GM10248 (cell line): ENCODE data around the gene AUP1.

Source experiments
- CTCF ChIA-PET: fragments of 300-600 bp; sonication (Branson Sonifier 250); formaldehyde crosslinking; extraction: SDS; loops from one replicate; lab custom pipeline; 2021; ENCODE audit warnings: antibody characterized with exemption; lab: Yijun Ruan, JAX
- POLR2A ChIA-PET: fragments of 350-650 bp; sonication (Branson Sonifier 250); formaldehyde crosslinking; extraction: SDS; loops from one replicate; lab custom pipeline; 2020; ENCODE audit warnings: antibody characterized with exemption; lab: Yijun Ruan, JAX
- DNase-seq: peaks from one replicate; pipeline ENCODE4 v3.0.0; 2012; ENCODE audit errors: extremely low spot score
- CTCF ChIP-seq: IDR thresholded peaks from 2 replicates; pipeline ENCODE4 v1.5.1; 2012; ENCODE audit warnings: mild to moderate bottlenecking, low read depth; ENCODE audit errors: extremely low read depth, missing control alignments, control extremely low read depth

AUP1 gene, protein sequence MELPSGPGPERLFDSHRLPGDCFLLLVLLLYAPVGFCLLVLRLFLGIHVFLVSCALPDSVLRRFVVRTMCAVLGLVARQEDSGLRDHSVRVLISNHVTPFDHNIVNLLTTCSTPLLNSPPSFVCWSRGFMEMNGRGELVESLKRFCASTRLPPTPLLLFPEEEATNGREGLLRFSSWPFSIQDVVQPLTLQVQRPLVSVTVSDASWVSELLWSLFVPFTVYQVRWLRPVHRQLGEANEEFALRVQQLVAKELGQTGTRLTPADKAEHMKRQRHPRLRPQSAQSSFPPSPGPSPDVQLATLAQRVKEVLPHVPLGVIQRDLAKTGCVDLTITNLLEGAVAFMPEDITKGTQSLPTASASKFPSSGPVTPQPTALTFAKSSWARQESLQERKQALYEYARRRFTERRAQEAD

DNA sequence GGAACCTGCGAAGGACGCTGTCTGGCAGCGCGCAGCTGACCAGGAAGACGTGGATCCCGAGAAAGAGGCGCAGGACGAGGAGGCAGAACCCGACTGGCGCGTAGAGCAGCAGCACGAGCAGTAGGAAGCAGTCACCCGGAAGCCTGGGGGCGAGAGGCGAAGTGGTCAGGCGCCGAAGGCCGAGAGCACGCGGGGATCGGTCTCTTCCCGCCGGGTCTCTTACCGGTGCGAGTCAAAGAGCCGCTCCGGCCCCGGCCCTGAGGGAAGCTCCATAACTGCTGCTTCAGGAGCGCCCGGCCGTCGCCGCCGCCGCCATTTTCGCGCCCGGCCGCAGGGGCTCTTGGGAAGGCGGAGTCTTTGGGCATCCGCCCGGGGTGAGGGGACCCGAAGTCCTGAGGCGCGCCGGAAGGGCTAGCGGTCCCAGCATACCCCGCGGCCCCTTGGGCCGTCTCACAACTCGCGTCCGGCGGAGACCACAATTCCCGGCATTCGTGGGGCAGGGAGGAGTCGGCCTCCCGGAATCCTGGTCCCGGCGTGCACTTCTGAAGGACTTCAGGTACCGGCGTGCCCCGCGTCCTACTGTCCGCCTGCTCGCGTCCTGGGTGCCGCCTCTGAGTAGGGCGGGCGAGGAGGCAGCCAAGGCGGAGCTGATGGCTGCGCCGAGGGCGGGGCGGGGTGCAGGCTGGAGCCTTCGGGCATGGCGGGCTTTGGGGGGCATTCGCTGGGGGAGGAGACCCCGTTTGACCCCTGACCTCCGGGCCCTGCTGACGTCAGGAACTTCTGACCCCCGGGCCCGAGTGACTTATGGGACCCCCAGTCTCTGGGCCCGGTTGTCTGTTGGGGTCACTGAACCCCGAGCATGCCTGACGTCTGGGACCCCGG lies at the start of gene AUP1, which contains the start of gene HTRA2:
TSS of gene AUP1 (minus strand) at position 350 of the 882 bp plus-strand sequence. CDS start at position 273, 77 bp downstream.
TSS of gene HTRA2 (plus strand) at position 577 of the 882 bp plus-strand sequence. CDS start at position 651, 74 bp downstream.
- peak; percentile 98 for DNase-seq
- TF ChIP-seq CTCF: no peak
- ChIA-PET POLR2A (interaction anchor here (0.6 to 2.3 kb wide), 6 partner anchors 10 to 417 kb away, joined by 3 to 12 read pairs (median 5); partner anchors contain the start of genes PCGF1 and WBP1), CTCF (interaction anchor here (1.0 to 9.3 kb wide), 12 partner anchors 9 to 71 kb away, joined by 3 to 76 read pairs (median 8); partner anchors contain the start of genes CCDC142, PCGF1, TTC31 and WBP1)

DNA sequence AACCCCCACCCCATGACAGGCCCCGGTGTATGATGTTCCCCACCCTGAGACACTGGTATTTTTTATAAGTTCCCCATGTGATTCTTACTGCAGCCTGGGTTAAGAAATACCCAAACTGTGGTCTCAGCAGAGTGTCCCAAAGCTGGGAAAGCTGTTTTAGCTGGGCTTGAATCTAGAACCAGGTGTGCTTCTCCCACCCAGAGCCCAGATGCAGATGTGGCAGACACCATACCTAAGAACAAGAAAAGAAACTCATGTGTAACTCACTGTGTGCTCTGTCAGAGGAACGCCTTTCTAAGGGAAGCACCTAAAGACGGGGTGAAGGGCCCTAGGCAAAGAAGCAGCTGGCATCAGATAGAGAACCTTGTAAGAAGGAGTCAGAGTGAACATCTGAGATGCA lies 48.9 kb upstream of the AUP1 start:
- DNase-seq: no peak
- CTCF ChIA-PET: interaction anchor here (0.9 to 11.2 kb wide), 6 partner anchors 9 to 158 kb away, joined by 3 to 188 read pairs (median 4); partner anchors contain the start of genes C2orf81, CCDC142, TTC31 and WDR54
- no peak for TF ChIP-seq CTCF
- POLR2A ChIA-PET: no interaction called here

DNA sequence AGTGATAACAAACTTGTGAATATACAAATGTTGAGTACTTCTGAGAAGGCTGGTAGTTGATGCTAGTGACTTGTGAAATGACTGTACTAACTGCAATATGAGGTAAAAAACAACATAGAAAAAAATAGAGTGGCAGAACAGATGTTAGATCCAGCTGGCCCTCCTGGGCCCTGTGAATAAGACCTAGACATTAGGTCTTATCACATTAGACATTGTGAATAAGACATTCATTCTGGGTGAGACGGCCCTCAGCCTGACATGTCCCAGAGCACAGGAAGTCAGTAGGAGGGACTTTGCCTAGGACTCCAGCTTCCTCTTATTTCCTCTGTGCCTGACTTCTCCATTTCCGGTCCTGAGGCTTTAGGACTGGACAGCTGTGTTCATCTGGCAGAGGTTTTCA lies 47.9 kb upstream of the AUP1 start:
- ChIA-PET POLR2A (interaction anchor here (0.6 kb wide), 1 partner anchor 12 kb away, joined by 3 read pairs; no protein-coding TSS in a partner anchor), CTCF (interaction anchor here (1.1 to 11.2 kb wide), 9 partner anchors 10 to 157 kb away, joined by 3 to 188 read pairs (median 4); partner anchors contain the start of genes C2orf81, CCDC142, TTC31 and WDR54)
- DNase-seq: no peak
- no peak for TF ChIP-seq CTCF

DNA sequence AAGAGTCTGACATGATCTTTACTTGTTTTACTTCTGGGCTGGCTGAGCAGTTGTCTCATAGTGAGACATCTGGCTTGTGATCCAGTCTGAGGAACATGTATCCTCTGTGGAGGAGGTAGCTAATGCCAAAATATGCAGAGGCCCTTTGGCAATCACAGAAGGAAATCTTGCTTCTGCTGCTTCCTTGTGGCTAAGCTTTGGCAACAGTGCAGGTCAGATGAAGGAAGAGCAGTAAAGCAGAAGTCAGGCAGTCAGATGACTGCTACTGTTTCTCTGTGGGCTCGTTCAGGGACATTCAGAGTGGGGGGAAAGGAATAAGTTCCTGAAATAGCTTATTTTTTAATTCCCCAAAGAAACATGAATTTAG lies 47.3 kb upstream of the AUP1 start:
- CTCF ChIA-PET: interaction anchor here (1.2 to 11.2 kb wide), 7 partner anchors 9 to 95 kb away, joined by 3 to 188 read pairs (median 4); partner anchors contain the start of genes CCDC142 and TTC31
- DNase-seq: no peak
- POLR2A ChIA-PET: no interaction called here
- TF ChIP-seq CTCF: no peak

DNA sequence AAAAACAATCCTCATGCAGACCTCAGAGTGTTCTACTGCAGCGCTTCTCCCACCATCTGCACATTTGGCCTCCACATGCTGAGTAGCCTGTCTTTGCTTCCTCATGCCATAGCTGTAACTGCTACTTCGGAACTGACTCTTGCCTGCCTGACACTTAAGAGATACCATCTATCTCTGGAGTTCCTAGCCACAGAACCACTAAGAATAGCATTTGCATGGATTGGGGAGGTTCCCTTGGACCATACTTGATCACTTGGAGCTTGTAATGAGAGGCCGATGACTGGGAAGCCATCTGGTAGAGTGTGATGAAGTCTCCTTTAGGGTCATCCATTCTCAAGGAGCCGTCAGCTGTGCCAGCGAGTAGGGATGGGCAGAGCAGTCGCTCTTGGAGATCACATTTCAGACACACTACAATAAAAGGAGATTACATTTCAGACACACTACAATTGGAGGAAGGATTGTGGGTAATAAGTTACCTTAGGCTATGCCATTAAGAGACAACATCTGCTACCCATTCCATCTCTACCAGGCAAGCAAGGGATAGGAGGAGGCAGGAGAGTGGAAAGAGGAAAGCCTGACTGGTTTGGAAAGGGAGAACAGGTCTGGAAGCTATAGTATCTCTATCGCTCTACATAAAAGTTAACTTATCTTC lies 46.8 kb upstream of the AUP1 start:
- TF ChIP-seq CTCF: no peak
- ChIA-PET POLR2A (no interaction called here), CTCF (interaction anchor here (1.2 to 11.2 kb wide), 7 partner anchors 9 to 114 kb away, joined by 3 to 188 read pairs (median 19); partner anchors contain the start of genes CCDC142 and TTC31)
- DNase-seq: no peak
